GM19351 (cell line): Measurements from ENCODE around the gene STH.

ENCODE experiments used
- ATAC-seq: cut with Tn5 transposase; IDR thresholded peaks from one replicate; pipeline ENCODE4 v1.9.1; 2021; ENCODE audit warnings: mild to moderate bottlenecking, moderate library complexity; ENCODE audit not compliant: unreplicated experiment

The STH gene

GRCh38 chr17:45983614-45984310 lies 15.3 kb upstream of the STH start:
- ATAC-seq: no peak

- no peak for ATAC-seq
Measured at GRCh38 chr17:45984368-45984767, 14.7 kb upstream of the STH start.

GRCh38 chr17:45985447-45985846 lies 13.6 kb upstream of the STH start:
- no peak for ATAC-seq

- no peak for ATAC-seq
Measured at GRCh38 chr17:45986056-45986455, 13.0 kb upstream of the STH start.

GRCh38 chr17:45987706-45988105 lies 11.3 kb upstream of the STH start:
- no peak for ATAC-seq

GRCh38 chr17:45989759-45990158 lies 9.3 kb upstream of the STH start:
- ATAC-seq: no peak

- ATAC-seq: no peak
Measured at GRCh38 chr17:45990886-45991285, 8.2 kb upstream of the STH start.

GRCh38 chr17:45991341-45991740 lies 7.7 kb upstream of the STH start:
- no peak for ATAC-seq

GRCh38 chr17:45992175-45992574 lies 6.9 kb upstream of the STH start:
- no peak for ATAC-seq

GRCh38 chr17:45992904-45993303 lies 6.1 kb upstream of the STH start:
- ATAC-seq: no peak

- ATAC-seq: no peak
Measured at GRCh38 chr17:45993962-45994627, 5.0 kb upstream of the STH start.

- no peak for ATAC-seq
Measured at GRCh38 chr17:45994987-45995386, 4.1 kb upstream of the STH start.

- no peak for ATAC-seq
Measured at GRCh38 chr17:45995627-45996270, 3.3 kb upstream of the STH start.

GRCh38 chr17:45996282-45996937 lies 2.6 kb upstream of the STH start:
- no peak for ATAC-seq

GRCh38 chr17:45997166-45997565 lies 1.9 kb upstream of the STH start:
- ATAC-seq: no peak

GRCh38 chr17:45997624-45998023 lies 1.4 kb upstream of the STH start:
- ATAC-seq: no peak

- no peak for ATAC-seq
Measured at GRCh38 chr17:45999900-46000290, 845 bp downstream of the STH start.

GRCh38 chr17:46000292-46000691 lies 1.2 kb downstream of the STH start:
- ATAC-seq: no peak

- ATAC-seq: no peak
Measured at GRCh38 chr17:46000757-46001156, 1.7 kb downstream of the STH start.

- no peak for ATAC-seq
Measured at GRCh38 chr17:46001390-46002310, 2.6 kb downstream of the STH start.
